ENCODE data around the gene ADAMTS18.
"Not testable (repeated sequence)": the region's sequence is repeated elsewhere in the genome, so short reads cannot be mapped to it uniquely, and the experiment has no call there.

ADAMTS18 gene

GRCh38 chr16:77324729-77325128, 110.1 kb downstream of the ADAMTS18 start:
- DNase-seq: no peak

- no peak for DNase-seq
These were observed 111.1 kb downstream of the ADAMTS18 start for GRCh38 chr16:77323695-77324094.

GRCh38 chr16:77322757-77323156, 112.1 kb downstream of the ADAMTS18 start:
- no peak for DNase-seq

- DNase-seq: no peak
These were observed 117.8 kb downstream of the ADAMTS18 start for GRCh38 chr16:77317059-77317458.

- DNase-seq: no peak
These were observed 124.0 kb downstream of the ADAMTS18 start for GRCh38 chr16:77310877-77311276.

GRCh38 chr16:77308163-77308561, 126.7 kb downstream of the ADAMTS18 start:
- DNase-seq: no peak

GRCh38 chr16:77307426-77308162, 127.2 kb downstream of the ADAMTS18 start:
- DNase-seq: peak in 1 of 2 experiments; percentile 11

- DNase-seq: no peak
These were observed 128.8 kb downstream of the ADAMTS18 start for GRCh38 chr16:77306075-77306474.

- no peak for DNase-seq
These were observed 130.0 kb downstream of the ADAMTS18 start for GRCh38 chr16:77304877-77305276.

- DNase-seq: no peak
These were observed 130.7 kb downstream of the ADAMTS18 start for GRCh38 chr16:77304134-77304533.

- DNase-seq: no peak
These were observed 132.2 kb downstream of the ADAMTS18 start for GRCh38 chr16:77302674-77303073.

GRCh38 chr16:77302249-77302648, 132.6 kb downstream of the ADAMTS18 start:
- no peak for DNase-seq

- DNase-seq: no peak
These were observed 134.6 kb downstream of the ADAMTS18 start for GRCh38 chr16:77300256-77300655.

GRCh38 chr16:77299395-77299794, 135.4 kb downstream of the ADAMTS18 start:
- DNase-seq: no peak

- no peak for DNase-seq
These were observed 136.1 kb downstream of the ADAMTS18 start for GRCh38 chr16:77298418-77299360.

- DNase-seq: no peak
These were observed 136.8 kb downstream of the ADAMTS18 start for GRCh38 chr16:77297996-77298395.

- no peak for DNase-seq
These were observed 138.9 kb downstream of the ADAMTS18 start for GRCh38 chr16:77295896-77296295.

- DNase-seq: no peak
These were observed 144.3 kb downstream of the ADAMTS18 start for GRCh38 chr16:77290451-77291115.

GRCh38 chr16:77289331-77289809, 145.5 kb downstream of the ADAMTS18 start:
- DNase-seq: no peak

GRCh38 chr16:77288222-77288621, 146.6 kb downstream of the ADAMTS18 start:
- DNase-seq: no peak

GRCh38 chr16:77285676-77286075, 149.2 kb downstream of the ADAMTS18 start:
- no peak for DNase-seq

GRCh38 chr16:77282345-77282744, 152.5 kb downstream of the ADAMTS18 start:
- DNase-seq: no peak

- DNase-seq: not testable (repeated sequence)
These were observed 155.5 kb downstream of the ADAMTS18 start for GRCh38 chr16:77279316-77279715.
